Measurements from ENCODE around the gene ODAD3.

ODAD3 gene

GRCh38 chr19:11404588-11405222 is 30.2 kb downstream of the ODAD3 start:
- no peak for DNase-seq (ENCODE audit: low spot score)

- DNase-seq (ENCODE audit: low spot score): no peak
Measured at GRCh38 chr19:11401808-11402543, 32.9 kb downstream of the ODAD3 start.

- DNase-seq (ENCODE audit: low spot score): no peak
Measured at GRCh38 chr19:11400798-11401197, 34.1 kb downstream of the ODAD3 start.

- no peak for DNase-seq (ENCODE audit: low spot score)
Measured at GRCh38 chr19:11399667-11400066, 35.3 kb downstream of the ODAD3 start.

- no peak for DNase-seq (ENCODE audit: low spot score)
Measured at GRCh38 chr19:11397089-11397610, 37.8 kb downstream of the ODAD3 start.

GRCh38 chr19:11390933-11391680 is 43.8 kb downstream of the ODAD3 start:
- DNase-seq (ENCODE audit: low spot score): no peak

GRCh38 chr19:11390359-11390758 is 44.6 kb downstream of the ODAD3 start:
- no peak for DNase-seq (ENCODE audit: low spot score)

- no peak for DNase-seq (ENCODE audit: low spot score)
Measured at GRCh38 chr19:11387162-11388034, 47.5 kb downstream of the ODAD3 start.

GRCh38 chr19:11384778-11385129 is 50.2 kb downstream of the ODAD3 start:
- no peak for DNase-seq (ENCODE audit: low spot score)

- no peak for DNase-seq (ENCODE audit: low spot score)
Measured at GRCh38 chr19:11383706-11384048, 51.2 kb downstream of the ODAD3 start.

- DNase-seq (ENCODE audit: low spot score): peak; percentile 63
Measured at GRCh38 chr19:11382898-11383705, 51.8 kb downstream of the ODAD3 start.

GRCh38 chr19:11380653-11381537 is 54.0 kb downstream of the ODAD3 start:
- DNase-seq (ENCODE audit: low spot score): peak; percentile 100

GRCh38 chr19:11379857-11380350 is 55.0 kb downstream of the ODAD3 start:
- no peak for DNase-seq (ENCODE audit: low spot score)

GRCh38 chr19:11379269-11379845 is 55.6 kb downstream of the ODAD3 start:
- peak; percentile 51 for DNase-seq (ENCODE audit: low spot score)

- peak; percentile 38 for DNase-seq (ENCODE audit: low spot score)
Measured at GRCh38 chr19:11378319-11379189, 56.4 kb downstream of the ODAD3 start.

GRCh38 chr19:11377756-11378155 is 57.2 kb downstream of the ODAD3 start:
- no peak for DNase-seq (ENCODE audit: low spot score)

GRCh38 chr19:11377237-11377636 is 57.7 kb downstream of the ODAD3 start:
- peak; percentile 44 for DNase-seq (ENCODE audit: low spot score)

- DNase-seq (ENCODE audit: low spot score): no peak
Measured at GRCh38 chr19:11375143-11375948, 59.6 kb downstream of the ODAD3 start.
